ENCODE data around the gene LZTR1. TPM values are rescaled to one million over a fixed set of nuclear protein-coding genes. Genes with fewer than 3 reads are reported as not detected.

The LZTR1 gene
- total RNA-seq, 4 donors from 2014 or later, result 40.2 to 90.5 (median 59.3) TPM

DNA sequence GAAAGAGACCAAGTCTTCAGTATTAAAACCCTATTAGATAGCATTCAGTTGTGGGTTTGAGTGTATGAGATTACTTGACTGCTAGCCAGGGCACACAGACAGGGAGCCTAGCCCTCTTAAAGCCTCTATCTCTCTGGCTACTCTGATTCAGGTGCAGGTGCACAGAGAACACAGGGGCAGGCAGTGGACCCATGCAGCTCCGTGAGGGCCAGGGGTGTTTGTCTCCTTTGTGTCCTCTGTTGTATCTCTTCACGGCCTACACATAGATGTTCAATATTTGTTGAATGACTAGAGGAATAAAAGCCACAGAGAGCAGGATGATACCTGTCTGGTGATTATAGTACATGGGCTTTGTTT is 36.5 kb upstream of the LZTR1 start:
- Histone ChIP-seq H3K27ac (no peak overlapping the region), H3K36me3 (peaks cover 0 to 6% (median 0%) of the 10 kb centered on the region in 4 donors), H3K9me3 (no peaks in the 10 kb centered on the region), H3K4me3 (no peak overlapping the region), H3K27me3 (no peaks in the 10 kb centered on the region), H3K4me1 (peaks cover 0 to 79% (median 41%) of the 10 kb centered on the region in 4 donors)
- 92 to 100% methylated on average over 1 to 2 of the region's 2 CpGs for WGBS, 2 donors (ENCODE audit: low coverage in 1 of 2)
- TF ChIP-seq POLR2AphosphoS5 (IDR thresholded peaks at IDR 0.05) (no peak), POLR2A (IDR thresholded peaks at IDR 0.05) (no peak), EP300 (IDR thresholded peaks at IDR 0.05; ENCODE audit: low read depth) (no peak)
- TF ChIP-seq, protein P1, sequence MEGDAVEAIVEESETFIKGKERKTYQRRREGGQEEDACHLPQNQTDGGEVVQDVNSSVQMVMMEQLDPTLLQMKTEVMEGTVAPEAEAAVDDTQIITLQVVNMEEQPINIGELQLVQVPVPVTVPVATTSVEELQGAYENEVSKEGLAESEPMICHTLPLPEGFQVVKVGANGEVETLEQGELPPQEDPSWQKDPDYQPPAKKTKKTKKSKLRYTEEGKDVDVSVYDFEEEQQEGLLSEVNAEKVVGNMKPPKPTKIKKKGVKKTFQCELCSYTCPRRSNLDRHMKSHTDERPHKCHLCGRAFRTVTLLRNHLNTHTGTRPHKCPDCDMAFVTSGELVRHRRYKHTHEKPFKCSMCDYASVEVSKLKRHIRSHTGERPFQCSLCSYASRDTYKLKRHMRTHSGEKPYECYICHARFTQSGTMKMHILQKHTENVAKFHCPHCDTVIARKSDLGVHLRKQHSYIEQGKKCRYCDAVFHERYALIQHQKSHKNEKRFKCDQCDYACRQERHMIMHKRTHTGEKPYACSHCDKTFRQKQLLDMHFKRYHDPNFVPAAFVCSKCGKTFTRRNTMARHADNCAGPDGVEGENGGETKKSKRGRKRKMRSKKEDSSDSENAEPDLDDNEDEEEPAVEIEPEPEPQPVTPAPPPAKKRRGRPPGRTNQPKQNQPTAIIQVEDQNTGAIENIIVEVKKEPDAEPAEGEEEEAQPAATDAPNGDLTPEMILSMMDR (IDR thresholded peaks at IDR 0.05), result no peak
- in situ Hi-C loops (cut with MboI; ENCODE audit: low pct_ligation_motif_present in 1 of 4, low pct_unique_long_range_greater_than_20kb in 1 of 4, low sequenced_read_pairs in 3 of 4), result no loop called here
- intact Hi-C loops (cut with DNase I; ENCODE audit: low total_unique reads), result no loop called here
- no peak for DNase-seq

DNA sequence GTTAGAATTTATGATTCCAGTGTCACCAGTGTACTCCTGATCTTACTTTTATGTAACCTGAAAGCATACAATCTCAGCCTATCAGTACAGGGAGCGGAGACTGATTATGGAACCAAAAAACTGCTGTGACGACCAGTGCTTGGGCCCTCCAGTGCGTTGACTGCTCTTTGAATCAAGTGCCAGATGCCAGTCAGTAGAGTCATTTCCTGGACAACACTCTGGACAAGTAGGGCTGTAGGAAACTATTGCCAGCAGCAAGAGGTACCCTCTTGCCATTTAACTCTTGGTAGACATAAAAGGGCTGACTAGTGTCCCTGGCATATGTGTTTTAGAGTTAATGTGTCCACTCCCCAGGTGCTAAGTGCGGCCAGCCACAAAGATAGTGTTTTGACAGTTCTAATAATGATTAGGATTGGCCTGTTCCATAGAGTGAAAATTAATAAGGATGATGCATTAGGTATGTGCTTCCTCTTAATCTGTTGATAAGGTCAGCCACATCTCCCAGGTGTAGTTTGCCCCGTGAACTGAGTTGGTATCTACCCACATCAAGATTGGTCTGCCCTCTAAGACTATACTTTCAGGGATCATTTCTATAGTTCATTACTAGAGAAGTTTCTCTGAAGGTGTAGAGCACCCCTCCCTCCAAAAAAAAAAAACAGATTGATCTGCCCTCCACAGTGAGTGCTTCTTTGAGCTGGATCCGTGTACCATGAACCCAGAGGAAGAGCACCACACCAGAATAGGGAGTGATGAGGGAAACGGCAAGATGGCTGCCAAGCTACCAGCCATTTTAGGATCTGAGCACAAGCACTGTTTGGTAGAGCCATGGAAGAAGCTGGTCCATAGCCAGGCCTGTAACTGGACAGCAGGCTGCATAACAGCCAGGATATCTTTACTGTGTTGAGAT is 35.8 kb upstream of the LZTR1 start:
- Histone ChIP-seq H3K9me3 (no peaks in the 10 kb centered on the region), H3K4me1 (peaks cover 1 to 79% (median 48%) of the 10 kb centered on the region in 4 donors), H3K36me3 (peaks cover 0 to 12% (median 0%) of the 10 kb centered on the region in 4 donors), H3K27me3 (no peaks in the 10 kb centered on the region), H3K4me3 (no peak overlapping the region), H3K27ac (no peak overlapping the region)
- DNase-seq, result no peak
- intact Hi-C loops (cut with DNase I; ENCODE audit: low total_unique reads) (no loop called here), in situ Hi-C loops (cut with MboI; ENCODE audit: low pct_ligation_motif_present in 1 of 4, low pct_unique_long_range_greater_than_20kb in 1 of 4, low sequenced_read_pairs in 3 of 4) (no loop called here)
- TF ChIP-seq, protein P1 (IDR thresholded peaks at IDR 0.05), result no peak
- no peak for TF ChIP-seq POLR2A (IDR thresholded peaks at IDR 0.05)
- TF ChIP-seq POLR2AphosphoS5 (IDR thresholded peaks at IDR 0.05), result no peak
- TF ChIP-seq EP300 (IDR thresholded peaks at IDR 0.05; ENCODE audit: low read depth), result no peak
- 70 to 86% methylated on average over 4 to 7 of the region's 7 CpGs for WGBS, 2 donors (ENCODE audit: low coverage in 1 of 2)

DNA sequence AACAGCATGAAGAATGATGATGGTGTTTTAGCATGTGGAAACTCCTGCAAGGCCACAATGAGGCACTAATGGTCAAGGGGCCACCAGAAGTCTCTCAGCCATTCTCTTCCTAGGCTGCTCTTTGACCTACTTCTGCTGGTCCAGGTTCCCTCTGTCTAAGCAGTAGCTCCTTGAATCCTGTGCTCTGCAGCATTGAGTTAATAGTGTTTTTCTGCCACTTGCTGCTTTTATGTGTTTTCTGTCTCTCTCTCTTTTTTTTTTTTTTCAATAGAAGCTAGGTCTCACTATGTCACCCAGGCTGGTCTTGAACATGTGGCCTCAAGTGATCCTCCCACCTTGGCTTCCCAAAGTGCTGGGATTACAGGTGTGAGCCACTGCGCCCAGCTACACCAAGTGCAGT is 35.1 kb upstream of the LZTR1 start:
- peaks cover 6 to 82% (median 52%) of the 10 kb centered on the region in 4 donors for H3K4me1 ChIP-seq
- intact Hi-C loops (cut with DNase I; ENCODE audit: low total_unique reads), result no loop called here

DNA sequence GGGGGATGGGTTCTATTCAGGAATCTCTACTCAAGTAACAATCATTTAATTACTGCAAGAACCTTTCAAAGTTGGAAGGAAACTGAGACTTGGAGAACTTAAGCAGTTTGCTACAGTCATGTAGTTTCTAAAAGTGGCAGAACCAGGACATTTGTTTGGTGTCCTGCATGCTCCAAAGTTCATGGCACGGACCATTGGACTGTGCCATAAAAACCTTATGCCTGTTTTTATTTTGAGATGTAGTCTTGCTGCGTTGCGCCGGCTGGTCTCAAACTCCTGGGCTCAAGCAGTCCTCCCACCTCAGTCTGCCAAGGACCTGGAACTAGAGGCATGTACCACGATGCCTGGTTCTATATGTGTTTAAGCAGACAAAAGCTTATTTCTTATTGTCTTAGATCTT is 33.6 kb upstream of the LZTR1 start:
- H3K9me3 ChIP-seq, result no peaks in the 10 kb centered on the region
- intact Hi-C loops (cut with DNase I; ENCODE audit: low total_unique reads), result no loop called here
- H3K27ac ChIP-seq, result peak overlapping the region; percentile 27 to 93 (median 46)
- TF ChIP-seq POLR2A (IDR thresholded peaks at IDR 0.05) (no peak), EP300 (IDR thresholded peaks at IDR 0.05; ENCODE audit: low read depth) (no peak), POLR2AphosphoS5 (IDR thresholded peaks at IDR 0.05) (peak in 1 of 3 donors; percentile 31)
- TF ChIP-seq, protein P1 (IDR thresholded peaks at IDR 0.05), result no peak
- peak; percentile 40 for DNase-seq
- peaks cover 12 to 89% (median 62%) of the 10 kb centered on the region in 4 donors for H3K4me1 ChIP-seq
- in situ Hi-C loops (cut with MboI; ENCODE audit: low pct_ligation_motif_present in 1 of 4, low pct_unique_long_range_greater_than_20kb in 1 of 4, low sequenced_read_pairs in 3 of 4), result no loop called here
- 38 to 42% methylated on average over 4 to 5 of the region's 5 CpGs for WGBS, 2 donors (ENCODE audit: low coverage in 1 of 2)
- no peaks in the 10 kb centered on the region for H3K27me3 ChIP-seq
- peaks cover 0 to 12% (median 0%) of the 10 kb centered on the region in 4 donors for H3K36me3 ChIP-seq
- no peak overlapping the region for H3K4me3 ChIP-seq

More for the DNA sequence above, 35.1 kb upstream of the LZTR1 start:
- no peak overlapping the region for H3K27ac ChIP-seq
- H3K27me3 ChIP-seq, result no peaks in the 10 kb centered on the region
- no peak overlapping the region for H3K4me3 ChIP-seq
- TF ChIP-seq EP300 (IDR thresholded peaks at IDR 0.05; ENCODE audit: low read depth) (no peak), POLR2A (IDR thresholded peaks at IDR 0.05) (no peak), POLR2AphosphoS5 (IDR thresholded peaks at IDR 0.05) (no peak)
- TF ChIP-seq, protein P1 (IDR thresholded peaks at IDR 0.05), result no peak
- WGBS, 2 donors (ENCODE audit: low coverage in 1 of 2), result 100% methylated on average over 1 of the region's 1 CpG; no CpG with 5 or more reads in 1 of the 2 donors
- in situ Hi-C loops (cut with MboI; ENCODE audit: low pct_ligation_motif_present in 1 of 4, low pct_unique_long_range_greater_than_20kb in 1 of 4, low sequenced_read_pairs in 3 of 4), result no loop called here
- no peak for DNase-seq
- no peaks in the 10 kb centered on the region for H3K9me3 ChIP-seq
- peaks cover 0 to 12% (median 0%) of the 10 kb centered on the region in 4 donors for H3K36me3 ChIP-seq

All from transverse colon (tissue), 4 donors.